HepG2 (cell line): Measurements from ENCODE around the gene GZF1. TPM values are rescaled to one million over a fixed set of nuclear protein-coding genes. Genes with fewer than 3 reads are reported as not detected.

Source experiments
- ATAC-seq: fragments of 200-7000 bp; cut with Tn5 transposase; 3 replicates; pipeline ENCODE4 v1.9.1; 2020; ENCODE audit warnings: mild to moderate bottlenecking, moderate library complexity
- BruUV-seq: library from RNA; stranded (reverse); fragments of 400-500 nt; replicated peaks from 2 replicates; lab custom pipeline; 2021; lab: Mats Ljungman, UMichigan
- CTCF ChIA-PET: fragments of 300-600 bp; formaldehyde crosslinking; extraction: SDS; loops from one replicate; lab custom pipeline; 2021; ENCODE audit warnings: low total read pairs, inconsistent platforms, low intra/inter-chr PET ratio; lab: Yijun Ruan, JAX
- POLR2A ChIA-PET: fragments of 350-600 bp; sonication (Branson Sonifier 250); formaldehyde crosslinking; loops from one replicate; lab custom pipeline; 2020; ENCODE audit warnings: antibody characterized with exemption, inconsistent platforms; lab: Yijun Ruan, JAX
- DNase-seq: peaks from one replicate; pipeline ENCODE4 v3.0.0-alpha.2; 2015; ENCODE audit warnings: low spot score
- FAIRE-seq: peaks from 3 replicates; lab custom pipeline; 2011; peaks lifted over from hg19 to GRCh38; lab: Jason Lieb, UNC
- H2AFZ ChIP-seq: one replicate; pipeline ENCODE4 v1.6.1; 2011; ENCODE audit warnings: low read length, inconsistent platforms
- H3K27ac ChIP-seq: fragments of 300-600 bp; 3 replicates; pipeline ENCODE4 v1.8.0; 2011; ENCODE audit warnings: mixed run types, mild to moderate bottlenecking, mixed read lengths, low read length, inconsistent platforms; ENCODE audit not compliant: insufficient read depth; ENCODE audit errors: extremely low read length
- H3K27me3 ChIP-seq, 2 experiments: fragments of 200-600 bp in 1 of 2; 2 replicates in 1 of 2; 3 replicates in 1 of 2; pipeline versions ENCODE4 v1.6.0 to v1.8.0; 2011; ENCODE audit warnings: low read length in 2 of 2, mild to moderate bottlenecking in 2 of 2, moderate library complexity in 2 of 2, inconsistent platforms in 1 of 2; ENCODE audit not compliant: insufficient read depth in 2 of 2, control insufficient read depth in 1 of 2
- H3K36me3 ChIP-seq, 2 experiments: fragments of 200-600 bp in 1 of 2; replicated peaks in 1 of 2; 2 replicates in 1 of 2; 3 replicates in 1 of 2; pipeline versions ENCODE4 v1.5.1 to v1.8.0; 2011; ENCODE audit warnings: low read length in 2 of 2, inconsistent platforms in 1 of 2; ENCODE audit not compliant: insufficient read depth in 2 of 2, control insufficient read depth in 1 of 2
- H3K4me1 ChIP-seq: 2 replicates; pipeline ENCODE4 v1.5.1; 2012; ENCODE audit warnings: low read length, inconsistent platforms; ENCODE audit not compliant: insufficient read depth
- H3K4me2 ChIP-seq: 2 replicates; pipeline ENCODE4 v1.6.0; 2011; ENCODE audit warnings: low read depth, low read length, inconsistent platforms
- H3K4me3 ChIP-seq, 3 experiments: fragments of 200-600 bp in 1 of 3; sonication (generic), shearing (Covaris generic) in 1 of 3; replicated peaks in 1 of 3; 2 replicates each; pipeline ENCODE4 v1.5.1; 2011 to 2016; ENCODE audit warnings: low read length in 3 of 3, inconsistent platforms in 2 of 3, low read depth in 2 of 3, mild to moderate bottlenecking in 2 of 3, control low read depth in 1 of 3, mixed read lengths in 1 of 3; ENCODE audit not compliant: insufficient read depth in 1 of 3
- H3K79me2 ChIP-seq: one replicate; pipeline ENCODE4 v1.6.1; 2011; ENCODE audit warnings: low read length, inconsistent platforms; ENCODE audit not compliant: insufficient read depth
- H3K9ac ChIP-seq: 2 replicates; pipeline ENCODE4 v1.6.0; 2011; ENCODE audit warnings: mild to moderate bottlenecking, low read depth, low read length, inconsistent platforms; ENCODE audit not compliant: insufficient read depth
- H3K9me3 ChIP-seq: 2 replicates; pipeline ENCODE4 v1.5.1; 2012; ENCODE audit warnings: mild to moderate bottlenecking, low read length
- H4K20me1 ChIP-seq: 2 replicates; pipeline ENCODE4 v1.6.0; 2011; ENCODE audit warnings: inconsistent platforms, mild to moderate bottlenecking, low read length, moderate library complexity; ENCODE audit not compliant: insufficient read depth
- NFAT5 ChIP-seq: sonication (generic); formaldehyde crosslinking; IDR thresholded peaks from 2 replicates; pipeline ENCODE4 v1.4.0; 2020; ENCODE audit warnings: missing genetic modification reagents
- ONECUT2 ChIP-seq: sonication (generic); formaldehyde crosslinking; IDR thresholded peaks from 2 replicates; pipeline ENCODE4 v1.4.0; 2020; ENCODE audit warnings: missing genetic modification reagents
- PAF1 ChIP-seq: IDR thresholded peaks from 2 replicates; pipeline ENCODE4 v1.6.1; 2016; ENCODE audit warnings: missing genetic modification reagents, missing compliant biosample characterization
- PHF20 ChIP-seq: sonication (generic); formaldehyde crosslinking; IDR thresholded peaks from 2 replicates; pipeline ENCODE4 v1.5.0; 2020; ENCODE audit warnings: mild to moderate bottlenecking, missing genetic modification reagents
- ZNF883 ChIP-seq: sonication (generic); formaldehyde crosslinking; IDR thresholded peaks from 2 replicates; pipeline ENCODE4 v1.5.1; 2020; ENCODE audit warnings: mild to moderate bottlenecking, missing genetic modification reagents; ENCODE audit errors: not compliant biosample characterization
- WGBS: methylation state at CpG from one replicate; pipeline ENCODE4 v1.1.6; 2017; ENCODE audit warnings: low lambda C conversion rate; 5-methylcytosine and 5-hydroxymethylcytosine counted together
- in situ Hi-C: cut with HindIII; loops from 2 replicates; pipeline ENCODE4 v1.10.0; 2017; ENCODE audit warnings: low pct_unique_long_range_greater_than_20kb; ENCODE audit not compliant: extremely low pct_ligation_motif_present
- intact Hi-C: fragments of 100-400 bp; cut with micrococcal nuclease; formaldehyde crosslinking; loops from one replicate; pipeline ENCODE4 v1.10.0; 2022; ENCODE audit not compliant: unreplicated experiment
- polyA plus RNA-seq, 8 experiments: library from polyadenylated mRNA; depleted of rRNA in 3 of 8; stranded (reverse) in 7 of 8; unstranded in 1 of 8; fragments of >200 nt; fragmentation: Illumina TruSeq in 4 of 8; extraction: Trizol in 4 of 8; gene quantifications; 2 replicates each; pipeline versions ENCODE4 v1.2.1 to v1.2.3, GENCODE V29; 2011 to 2016; ENCODE audit warnings: low read depth in 4 of 8, missing spikeins in 1 of 8, mixed read lengths in 1 of 8; ENCODE audit not compliant: insufficient read depth in 1 of 8
- total RNA-seq, 5 experiments: library from RNA; depleted of rRNA; stranded (reverse); fragments of >200 nt; fragmentation: Illumina TruSeq; extraction: Trizol; gene quantifications; 2 replicates each; pipeline ENCODE4 v1.2.3, GENCODE V29; 2016; ENCODE audit warnings: low read depth in 1 of 5

The GZF1 gene
- total and polyA plus RNA-seq, 2 of the 13 experiments (the other 11 are each of a cell fraction or from before 2014, with no cell fraction given): 16.9 to 26.0 TPM

GRCh38 chr20:23391707-23392310 is 29.8 kb downstream of the GZF1 start:
- Histone ChIP-seq H3K4me3 (no peak overlapping the region), H3K9me3 (no peaks in the 10 kb centered on the region), H3K79me2 (peaks cover 4% of the 10 kb centered on the region), H2AFZ (no peak overlapping the region), H4K20me1 (no peaks in the 10 kb centered on the region), H3K27ac (no peak overlapping the region), H3K4me2 (no peak overlapping the region), H3K27me3 (no peaks in the 10 kb centered on the region), H3K36me3 (peaks cover 33 to 78% of the 10 kb centered on the region in 2 experiments), H3K9ac (no peak overlapping the region), H3K4me1 (peaks cover 10% of the 10 kb centered on the region)
- DNase-seq (no peak), FAIRE-seq (no peak), ATAC-seq (no peak)
- no TSS peak for BruUV-seq
- TF ChIP-seq ONECUT2 (CRISPR knock-in tag): no peak
- no peak for TF ChIP-seq PHF20 (CRISPR knock-in tag)
- TF ChIP-seq NFAT5 (CRISPR knock-in tag): no peak
- no peak for TF ChIP-seq PAF1 (CRISPR knock-in tag)
- no peak for TF ChIP-seq ZNF883 (CRISPR knock-in tag)
- intact Hi-C loops (no loop called here), in situ Hi-C loops (no loop called here)
- WGBS: 99% methylated on average over 4 of the region's 4 CpGs
- POLR2A ChIA-PET: interaction anchor here (1.8 kb wide), 1 partner anchor 42 kb away, joined by 5 read pairs; the partner anchor contains the start of gene NXT1
- CTCF ChIA-PET: no interaction called here
